Trophoblast cell (in vitro differentiated cells and primary cell): ENCODE data around the gene GJA5.
"Not testable (repeated sequence)": the region's sequence is repeated elsewhere in the genome, so short reads cannot be mapped to it uniquely, and the experiment has no call there.

Experiments
- DNase-seq, 2 donors: peaks; one replicate each; pipeline ENCODE4 v3.0.0-alpha.2; 2016
- H2AFZ ChIP-seq: 2 replicates; pipeline ENCODE4 v1.6.1; 2013; ENCODE audit warnings: low read length, moderate library complexity, mild to moderate bottlenecking; ENCODE audit not compliant: insufficient read depth, poor library complexity
- H2AK5ac ChIP-seq: 2 replicates; pipeline ENCODE4 v1.6.1; 2013; ENCODE audit warnings: mild to moderate bottlenecking, low read length
- H2BK120ac ChIP-seq: 2 replicates; pipeline ENCODE4 v1.6.1; 2013; ENCODE audit warnings: low read length, mild to moderate bottlenecking, moderate library complexity; ENCODE audit not compliant: insufficient read depth, poor library complexity
- H2BK12ac ChIP-seq: 2 replicates; pipeline ENCODE4 v1.6.1; 2013; ENCODE audit warnings: mild to moderate bottlenecking, low read length, moderate library complexity
- H2BK5ac ChIP-seq: 2 replicates; pipeline ENCODE4 v1.6.1; 2013; ENCODE audit warnings: low read length, low read depth, moderate library complexity, mild to moderate bottlenecking; ENCODE audit not compliant: poor library complexity
- H3K14ac ChIP-seq: 2 replicates; pipeline ENCODE4 v1.6.1; 2013; ENCODE audit warnings: mild to moderate bottlenecking, low read length
- H3K18ac ChIP-seq: 2 replicates; pipeline ENCODE4 v1.6.1; 2013; ENCODE audit warnings: mild to moderate bottlenecking, low read length
- H3K23ac ChIP-seq: 2 replicates; pipeline ENCODE4 v1.6.1; 2013; ENCODE audit warnings: low read length
- H3K27ac ChIP-seq: 2 replicates; pipeline ENCODE4 v1.5.1; 2013; ENCODE audit warnings: low read depth, mild to moderate bottlenecking, inconsistent platforms, low read length, moderate library complexity
- H3K27me3 ChIP-seq: 2 replicates; pipeline ENCODE4 v1.6.1; 2013; ENCODE audit warnings: inconsistent platforms, mild to moderate bottlenecking, low read length, moderate library complexity; ENCODE audit not compliant: insufficient read depth
- H3K36me3 ChIP-seq, 2 experiments: 1 replicate in 1 of 2; 2 replicates in 1 of 2; pipeline ENCODE4 v1.6.1; 2013; ENCODE audit warnings: low read length in 2 of 2, mild to moderate bottlenecking in 2 of 2, moderate library complexity in 1 of 2; ENCODE audit not compliant: insufficient read depth in 2 of 2, control insufficient read depth in 1 of 2
- H3K4ac ChIP-seq: 2 replicates; pipeline ENCODE4 v1.6.1; 2013; ENCODE audit warnings: low read depth, mild to moderate bottlenecking, low read length, moderate library complexity
- H3K4me1 ChIP-seq, 2 experiments: 1 replicate in 1 of 2; 2 replicates in 1 of 2; pipeline ENCODE4 v1.6.1; 2013; ENCODE audit warnings: low read length in 2 of 2, mild to moderate bottlenecking in 2 of 2, moderate library complexity in 1 of 2; ENCODE audit not compliant: insufficient read depth in 2 of 2, control insufficient read depth in 1 of 2
- H3K4me2 ChIP-seq: 2 replicates; pipeline ENCODE4 v1.6.1; 2013; ENCODE audit warnings: inconsistent platforms, mild to moderate bottlenecking, low read length, moderate library complexity
- H3K4me3 ChIP-seq: 2 replicates; pipeline ENCODE4 v1.5.1; 2013; ENCODE audit warnings: mild to moderate bottlenecking, low read depth, low read length, inconsistent platforms
- H3K79me1 ChIP-seq: one replicate; pipeline ENCODE4 v1.6.1; 2013; ENCODE audit warnings: low read length
- H3K79me2 ChIP-seq: 2 replicates; pipeline ENCODE4 v1.6.1; 2013; ENCODE audit warnings: low read length, mild to moderate bottlenecking; ENCODE audit not compliant: control insufficient read depth, insufficient read depth, poor library complexity
- H3K9ac ChIP-seq: 2 replicates; pipeline ENCODE4 v1.6.1; 2013; ENCODE audit warnings: mild to moderate bottlenecking, low read length
- H3K9me3 ChIP-seq: 2 replicates; pipeline ENCODE4 v1.6.1; 2013; ENCODE audit warnings: low read depth, mild to moderate bottlenecking, control low read depth, inconsistent platforms, low read length; ENCODE audit not compliant: insufficient read depth
- H4K12ac ChIP-seq: 2 replicates; pipeline ENCODE4 v1.6.1; 2013; ENCODE audit warnings: low read depth, mild to moderate bottlenecking, low read length, moderate library complexity
- H4K8ac ChIP-seq: 2 replicates; pipeline ENCODE4 v1.6.1; 2013; ENCODE audit warnings: low read depth, mild to moderate bottlenecking, low read length, moderate library complexity
- H4K91ac ChIP-seq: one replicate; pipeline ENCODE4 v1.6.1; 2013; ENCODE audit warnings: low read depth, mild to moderate bottlenecking, low read length, moderate library complexity
- WGBS: extraction: QIAGEN DNeasy Blood & Tissue Kit; methylation state at CpG from one replicate; pipeline ENCODE4 v1.1.7; 2013; ENCODE audit warnings: missing lambda C conversion rate; ENCODE audit not compliant: insufficient read length, insufficient coverage; ENCODE audit errors: extremely low coverage; 5-methylcytosine and 5-hydroxymethylcytosine counted together

Gene GJA5

GRCh38 chr1:147734291-147734841 lies 26.0 kb downstream of the GJA5 start:
- not testable (repeated sequence) for DNase-seq, H3K9ac ChIP-seq, H3K27me3 ChIP-seq, H2AK5ac ChIP-seq, H4K91ac ChIP-seq, H3K4ac ChIP-seq, H3K79me2 ChIP-seq, H2BK5ac ChIP-seq, H2AFZ ChIP-seq, H3K36me3 ChIP-seq, H4K8ac ChIP-seq, H3K14ac ChIP-seq, H3K4me2 ChIP-seq, H3K4me3 ChIP-seq, H2BK120ac ChIP-seq, H3K18ac ChIP-seq, H3K9me3 ChIP-seq, H3K27ac ChIP-seq, H3K4me1 ChIP-seq, H3K79me1 ChIP-seq, H2BK12ac ChIP-seq, H3K23ac ChIP-seq, H4K12ac ChIP-seq
- WGBS = no CpG with 5 or more reads among the region's 4 CpGs

- no peaks in the 10 kb centered on the region for H3K4me1 ChIP-seq
- H2BK12ac ChIP-seq = no peak overlapping the region
- H3K4me2 ChIP-seq = no peak overlapping the region
- H3K14ac ChIP-seq = no peak overlapping the region
- no peak overlapping the region for H2AFZ ChIP-seq
- H2AK5ac ChIP-seq = no peak overlapping the region
- H3K9me3 ChIP-seq = no peaks in the 10 kb centered on the region
- H3K79me1 ChIP-seq = no peaks in the 10 kb centered on the region
- H4K91ac ChIP-seq = no peak overlapping the region
- no peaks in the 10 kb centered on the region for H3K36me3 ChIP-seq
- no peak for DNase-seq
- H3K9ac ChIP-seq = no peak overlapping the region
- no peak overlapping the region for H3K4me3 ChIP-seq
- H3K18ac ChIP-seq = no peak overlapping the region
- H4K8ac ChIP-seq = no peak overlapping the region
- H4K12ac ChIP-seq = no peak overlapping the region
- no peak overlapping the region for H2BK5ac ChIP-seq
- no peaks in the 10 kb centered on the region for H3K27me3 ChIP-seq
- H3K4ac ChIP-seq = no peak overlapping the region
- no peaks in the 10 kb centered on the region for H3K79me2 ChIP-seq
- no CpG with 5 or more reads among the region's 2 CpGs for WGBS
- no peak overlapping the region for H3K27ac ChIP-seq
- H3K23ac ChIP-seq = no peak overlapping the region
- no peak overlapping the region for H2BK120ac ChIP-seq
Observed at GRCh38 chr1:147729315-147729714, 31.1 kb downstream of the GJA5 start.

- Histone ChIP-seq H3K4me1 (peaks cover 0 to 6% of the 10 kb centered on the region in 2 experiments), H3K36me3 (no peaks in the 10 kb centered on the region), H3K9me3 (no peaks in the 10 kb centered on the region), H3K9ac (no peak overlapping the region), H3K27ac (no peak overlapping the region), H3K4me3 (no peak overlapping the region), H4K91ac (no peak overlapping the region), H2BK5ac (no peak overlapping the region), H3K18ac (no peak overlapping the region), H3K79me2 (no peaks in the 10 kb centered on the region), H2BK120ac (no peak overlapping the region), H3K4me2 (no peak overlapping the region), H3K14ac (no peak overlapping the region), H3K23ac (no peak overlapping the region), H4K12ac (no peak overlapping the region), H3K79me1 (no peaks in the 10 kb centered on the region), H2AK5ac (no peak overlapping the region), H3K4ac (no peak overlapping the region), H2BK12ac (no peak overlapping the region), H4K8ac (no peak overlapping the region), H3K27me3 (no peaks in the 10 kb centered on the region), H2AFZ (no peak overlapping the region)
- no CpG with 5 or more reads among the region's 2 CpGs for WGBS
- no peak for DNase-seq
Observed at GRCh38 chr1:147726168-147726567, 34.2 kb downstream of the GJA5 start.

GRCh38 chr1:147725685-147726084 lies 34.7 kb downstream of the GJA5 start:
- no peak for DNase-seq
- no peak overlapping the region for H3K27ac ChIP-seq
- H3K9me3 ChIP-seq = no peaks in the 10 kb centered on the region
- no peak overlapping the region for H3K9ac ChIP-seq
- no peak overlapping the region for H3K4ac ChIP-seq
- H3K79me1 ChIP-seq = no peaks in the 10 kb centered on the region
- WGBS = no CpG with 5 or more reads among the region's 3 CpGs
- H3K4me1 ChIP-seq = peaks cover 0 to 6% of the 10 kb centered on the region in 2 experiments
- H3K18ac ChIP-seq = no peak overlapping the region
- no peaks in the 10 kb centered on the region for H3K36me3 ChIP-seq
- H3K27me3 ChIP-seq = no peaks in the 10 kb centered on the region
- no peak overlapping the region for H4K8ac ChIP-seq
- H4K91ac ChIP-seq = no peak overlapping the region
- H2BK12ac ChIP-seq = no peak overlapping the region
- no peak overlapping the region for H3K4me2 ChIP-seq
- H2BK120ac ChIP-seq = no peak overlapping the region
- H3K79me2 ChIP-seq = no peaks in the 10 kb centered on the region
- H2AFZ ChIP-seq = no peak overlapping the region
- no peak overlapping the region for H3K23ac ChIP-seq
- H2AK5ac ChIP-seq = no peak overlapping the region
- no peak overlapping the region for H3K14ac ChIP-seq
- H2BK5ac ChIP-seq = no peak overlapping the region
- no peak overlapping the region for H4K12ac ChIP-seq
- no peak overlapping the region for H3K4me3 ChIP-seq
